ENCODE results near the gene ADAM17.

DNA sequence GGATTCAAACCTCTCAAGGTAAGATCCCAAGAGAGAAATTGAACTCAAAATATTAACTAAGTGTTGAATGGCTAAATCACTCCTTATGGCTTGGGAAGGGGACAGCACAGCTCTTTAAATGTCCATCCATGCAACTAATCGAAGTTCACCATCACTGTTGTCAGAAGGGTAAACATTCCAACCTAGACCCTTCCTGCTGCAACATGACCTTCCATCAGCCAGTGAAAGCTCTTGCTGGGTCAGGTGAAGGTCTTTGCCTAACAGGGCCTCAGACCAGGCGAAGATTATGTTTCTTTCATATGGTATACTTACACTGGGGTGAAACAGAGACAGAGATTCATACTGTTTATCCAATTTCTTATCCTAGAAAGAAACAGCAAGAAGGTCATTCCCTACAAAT lies 64.8 kb downstream of the ADAM17 start:
- TF ChIP-seq, protein P1, sequence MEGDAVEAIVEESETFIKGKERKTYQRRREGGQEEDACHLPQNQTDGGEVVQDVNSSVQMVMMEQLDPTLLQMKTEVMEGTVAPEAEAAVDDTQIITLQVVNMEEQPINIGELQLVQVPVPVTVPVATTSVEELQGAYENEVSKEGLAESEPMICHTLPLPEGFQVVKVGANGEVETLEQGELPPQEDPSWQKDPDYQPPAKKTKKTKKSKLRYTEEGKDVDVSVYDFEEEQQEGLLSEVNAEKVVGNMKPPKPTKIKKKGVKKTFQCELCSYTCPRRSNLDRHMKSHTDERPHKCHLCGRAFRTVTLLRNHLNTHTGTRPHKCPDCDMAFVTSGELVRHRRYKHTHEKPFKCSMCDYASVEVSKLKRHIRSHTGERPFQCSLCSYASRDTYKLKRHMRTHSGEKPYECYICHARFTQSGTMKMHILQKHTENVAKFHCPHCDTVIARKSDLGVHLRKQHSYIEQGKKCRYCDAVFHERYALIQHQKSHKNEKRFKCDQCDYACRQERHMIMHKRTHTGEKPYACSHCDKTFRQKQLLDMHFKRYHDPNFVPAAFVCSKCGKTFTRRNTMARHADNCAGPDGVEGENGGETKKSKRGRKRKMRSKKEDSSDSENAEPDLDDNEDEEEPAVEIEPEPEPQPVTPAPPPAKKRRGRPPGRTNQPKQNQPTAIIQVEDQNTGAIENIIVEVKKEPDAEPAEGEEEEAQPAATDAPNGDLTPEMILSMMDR (IDR thresholded peaks at IDR 0.05; ENCODE audit: low read depth, low read length), result no peak
- no peak for TF ChIP-seq EZH2phosphoT487 (IDR thresholded peaks at IDR 0.05; ENCODE audit: low read depth)

Measured in OCI-LY3 (cell line).